ELF-1 (cell line): ENCODE measurements around the gene PHACTR1.

Source experiments
- DNase-seq: peaks from one replicate; pipeline ENCODE4 v3.0.0-alpha.2; 2016; ENCODE audit warnings: low read depth, low spot score

The PHACTR1 gene

DNA sequence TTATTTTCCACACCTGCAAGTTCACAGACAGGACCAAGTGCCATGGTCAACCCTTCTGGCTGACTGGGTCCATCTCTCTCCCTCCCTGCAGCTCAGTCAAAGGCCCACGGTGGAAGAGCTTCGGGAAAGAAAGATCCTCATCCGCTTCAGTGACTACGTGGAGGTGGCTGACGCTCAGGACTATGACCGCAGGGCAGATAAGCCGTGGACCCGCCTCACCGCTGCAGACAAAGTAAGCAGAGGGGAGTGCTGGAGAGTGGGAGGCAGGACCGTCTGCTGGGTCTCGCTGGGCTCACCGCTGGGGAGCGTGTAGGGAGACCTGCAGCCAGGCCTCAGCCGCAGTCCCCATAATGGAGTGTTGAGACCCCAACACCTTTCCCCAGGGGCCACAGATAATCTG is 566.8 kb downstream of the PHACTR1 start:
- DNase-seq = no peak

DNA sequence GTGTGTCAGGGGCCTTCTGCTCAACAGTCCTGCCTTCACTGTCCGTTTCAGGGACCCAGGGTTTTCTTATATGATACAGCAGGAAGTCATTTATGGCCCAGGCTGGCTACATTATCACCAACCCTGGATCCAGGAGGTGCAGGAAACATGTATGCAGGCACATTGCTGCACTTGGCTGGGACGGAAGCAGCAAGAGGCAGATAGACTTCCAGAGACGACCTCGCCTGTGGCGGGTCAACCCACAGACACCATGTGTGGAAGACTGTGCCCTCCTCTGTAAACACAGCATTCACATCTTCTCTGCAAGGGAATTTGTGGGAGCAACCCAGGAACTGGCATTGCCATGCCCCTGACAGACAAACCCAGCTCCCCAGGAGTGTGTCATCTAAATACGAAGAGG is 568.1 kb downstream of the PHACTR1 start:
- no peak for DNase-seq

GRCh38 chr6:13285705-13286104 is 569.1 kb downstream of the PHACTR1 start:
- DNase-seq = no peak

DNA sequence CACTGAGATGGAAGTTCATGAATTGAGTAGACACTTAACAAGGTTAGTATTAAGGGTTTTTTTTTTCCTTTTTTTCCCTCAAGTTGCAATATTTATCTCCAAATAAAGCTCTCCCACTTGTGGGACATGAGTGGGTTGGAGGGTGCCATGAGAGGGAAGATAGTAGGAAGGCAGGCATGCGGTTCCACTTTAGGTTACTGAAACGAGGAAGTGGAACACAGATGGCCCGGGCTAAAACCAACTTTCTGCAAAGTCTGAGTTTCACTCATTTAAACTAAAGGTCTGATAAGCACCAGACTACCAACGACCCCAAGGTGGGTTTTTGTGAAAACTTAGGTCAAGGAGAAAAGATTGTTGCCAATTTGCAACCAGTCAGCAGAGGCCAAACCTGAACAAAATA is 569.6 kb downstream of the PHACTR1 start:
- no peak for DNase-seq

DNA sequence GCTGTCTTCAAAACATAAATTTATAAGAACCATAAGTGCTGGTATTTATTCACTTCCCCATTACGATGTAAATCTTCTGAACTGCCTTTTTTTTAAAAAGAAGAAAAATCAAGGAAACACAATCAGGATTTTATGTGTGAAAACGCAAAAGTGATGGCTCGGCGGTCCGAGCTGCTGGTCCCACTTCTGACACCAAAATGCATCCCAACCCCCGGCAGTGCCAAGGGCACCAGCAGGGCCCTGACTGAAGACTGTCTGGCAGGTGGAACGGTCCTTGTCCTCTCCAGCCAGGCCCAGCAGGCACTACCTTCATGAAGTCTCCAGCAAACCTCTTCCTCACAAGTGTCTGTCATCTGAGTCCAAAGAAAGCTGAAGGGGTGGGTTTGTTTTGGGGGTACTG is 570.5 kb downstream of the PHACTR1 start:
- DNase-seq = no peak

GRCh38 chr6:13288481-13288880 is 571.9 kb downstream of the PHACTR1 start:
- DNase-seq = no peak

DNA sequence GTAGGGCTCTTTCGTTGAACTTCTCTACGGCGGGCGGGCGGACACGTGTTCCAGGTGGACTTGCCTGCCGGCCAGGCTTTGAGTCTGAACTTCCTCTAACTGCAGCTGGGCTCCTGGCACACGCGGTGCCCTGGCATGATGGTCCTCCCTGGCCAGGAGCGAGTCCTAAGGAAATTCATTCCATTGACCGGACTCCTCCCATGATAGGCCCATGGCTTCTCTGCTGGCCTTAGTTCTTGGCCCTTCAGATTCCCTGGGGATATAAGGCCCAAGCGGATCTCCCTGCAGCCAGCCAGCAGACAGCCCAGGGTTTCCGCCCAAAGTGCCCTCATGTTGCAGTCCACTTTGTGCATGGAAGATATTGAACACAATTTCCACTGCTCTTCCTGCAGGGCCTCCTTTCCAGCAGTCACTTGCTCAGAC is 572.4 kb downstream of the PHACTR1 start:
- no peak for DNase-seq

GRCh38 chr6:13289789-13290318 is 573.3 kb downstream of the PHACTR1 start:
- no peak for DNase-seq

- DNase-seq = no peak
Observed at GRCh38 chr6:13290335-13290734, 573.8 kb downstream of the PHACTR1 start.

DNA sequence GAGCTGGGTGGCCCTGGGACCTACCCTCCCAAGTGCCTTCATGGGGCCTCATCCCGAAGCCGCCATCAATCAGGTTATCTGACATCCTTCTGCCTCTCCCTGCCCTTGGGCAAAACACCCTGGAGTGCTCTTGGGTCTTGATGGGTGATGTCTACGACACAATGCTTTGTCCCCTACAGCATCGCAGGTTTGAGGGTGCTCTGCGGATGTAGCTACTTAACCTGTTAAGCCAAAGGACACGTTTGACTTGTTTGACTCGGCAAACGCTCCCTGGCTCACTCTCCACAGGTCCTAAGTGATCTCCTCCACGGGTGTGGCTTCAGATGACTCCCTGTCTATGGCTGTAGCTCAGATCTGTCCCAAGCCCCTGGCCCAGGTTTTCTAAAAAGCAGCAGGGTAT is 576.2 kb downstream of the PHACTR1 start:
- DNase-seq = no peak

GRCh38 chr6:13294499-13295069 is 578.0 kb downstream of the PHACTR1 start:
- no peak for DNase-seq

- no peak for DNase-seq
Observed at GRCh38 chr6:13295576-13295975, 579.0 kb downstream of the PHACTR1 start.

- DNase-seq = no peak
Observed at GRCh38 chr6:13296536-13296997, 580.0 kb downstream of the PHACTR1 start.

- no peak for DNase-seq
Observed at GRCh38 chr6:13297391-13297790, 580.8 kb downstream of the PHACTR1 start.

DNA sequence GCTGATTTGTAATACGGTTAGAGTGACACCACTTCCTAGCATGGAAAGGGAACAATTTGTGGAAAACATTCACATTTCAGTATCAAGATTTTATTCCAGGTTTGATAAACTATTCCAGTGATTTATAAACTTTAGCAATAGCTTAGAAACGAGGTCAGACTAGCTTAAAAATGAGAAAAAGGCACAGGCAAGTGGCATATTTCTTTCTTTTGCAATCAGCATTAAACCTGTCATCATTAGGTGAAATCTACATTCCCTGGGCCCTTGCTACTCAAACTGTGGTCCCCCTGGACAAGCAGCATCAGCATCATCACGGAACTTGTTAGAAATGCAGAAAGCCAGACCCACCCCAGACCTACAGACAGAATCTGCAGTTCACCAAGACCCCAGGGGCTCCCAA is 581.9 kb downstream of the PHACTR1 start:
- DNase-seq = no peak

DNA sequence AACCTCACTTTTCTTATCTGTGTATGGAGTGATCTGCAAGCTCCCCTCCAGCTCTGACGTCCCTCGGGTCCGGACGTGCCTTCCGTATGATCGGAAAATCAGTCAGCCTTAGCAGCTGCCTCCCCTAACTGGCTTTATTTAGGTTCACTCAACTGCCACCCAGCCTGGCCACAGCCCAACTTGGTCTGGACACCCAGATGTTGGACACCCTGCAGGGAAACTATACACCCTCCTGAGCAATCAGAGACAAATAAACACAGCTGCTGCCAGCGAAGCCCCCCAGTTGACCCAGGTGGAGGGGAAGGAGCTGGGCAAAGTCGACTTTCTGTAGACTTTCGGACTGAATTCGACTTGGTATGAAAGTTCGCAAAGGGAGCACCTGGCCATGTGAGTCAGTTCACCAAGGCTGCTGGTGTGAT is 582.8 kb downstream of the PHACTR1 start:
- DNase-seq = no peak

- DNase-seq = no peak
Observed at GRCh38 chr6:13299918-13300317, 583.4 kb downstream of the PHACTR1 start.

GRCh38 chr6:13300643-13301590 is 584.4 kb downstream of the PHACTR1 start:
- DNase-seq = no peak

GRCh38 chr6:13302291-13302690 is 585.7 kb downstream of the PHACTR1 start:
- DNase-seq = no peak

- DNase-seq = no peak
Observed at GRCh38 chr6:13302751-13303667, 586.4 kb downstream of the PHACTR1 start.

- no peak for DNase-seq
Observed at GRCh38 chr6:13303668-13304017, 587.1 kb downstream of the PHACTR1 start.

GRCh38 chr6:13304101-13304500 is 587.5 kb downstream of the PHACTR1 start:
- DNase-seq = no peak
